HEK293 (cell line): ENCODE results near the gene FAM171A2.

Source experiments
- CTCF ChIA-PET: fragments of 350-600 bp; formaldehyde crosslinking; extraction: SDS; loops from one replicate; lab custom pipeline; 2021; ENCODE audit warnings: antibody characterized with exemption; lab: Yijun Ruan, JAX
- POLR2A ChIA-PET: fragments of 300-600 bp; formaldehyde crosslinking; extraction: SDS; loops from one replicate; lab custom pipeline; 2020; ENCODE audit warnings: antibody characterized with exemption, inconsistent platforms; lab: Yijun Ruan, JAX
- H3K27ac ChIP-seq: fragments of 200-500 bp; sonication (Bioruptor generic); 2 replicates; pipeline ENCODE4 v1.5.1; 2014; ENCODE audit warnings: low read depth, low read length, control low read depth, inconsistent platforms; ENCODE audit errors: extremely low read depth
- H3K36me3 ChIP-seq, 2 experiments: fragments of 200-500 bp in 1 of 2; sonication (Bioruptor generic) in 1 of 2; 1 replicate in 1 of 2; 2 replicates in 1 of 2; pipeline ENCODE4 v1.5.1; 2014 to 2017; ENCODE audit warnings: inconsistent platforms in 2 of 2, low read length in 2 of 2; ENCODE audit not compliant: control insufficient read depth in 2 of 2, insufficient read depth in 1 of 2
- H3K4me1 ChIP-seq: fragments of 200-500 bp; sonication (Bioruptor generic); 2 replicates; pipeline ENCODE4 v1.5.1; 2014; ENCODE audit warnings: mild to moderate bottlenecking, low read length, inconsistent platforms; ENCODE audit not compliant: control insufficient read depth, insufficient read depth
- H3K4me3 ChIP-seq: 2 replicates; pipeline ENCODE4 v1.5.1; 2011; ENCODE audit warnings: low read depth, mild to moderate bottlenecking, control low read depth, low read length, moderate library complexity
- H3K9me3 ChIP-seq: fragments of 200-500 bp; sonication (Bioruptor generic); 2 replicates; pipeline ENCODE4 v1.5.1; 2014; ENCODE audit warnings: low read depth, low read length, inconsistent platforms; ENCODE audit not compliant: control insufficient read depth, insufficient read depth
- KLF7 ChIP-seq: fragments of 450-650 bp; formaldehyde crosslinking; IDR thresholded peaks from 2 replicates; pipeline ENCODE4 v1.5.1; 2016; ENCODE audit warnings: missing biosample characterization, missing genetic modification characterization, borderline replicate concordance
- MZF1 ChIP-seq: fragments of 450-650 bp; formaldehyde crosslinking; IDR thresholded peaks from 2 replicates; pipeline ENCODE4 v1.5.1; 2017; ENCODE audit warnings: missing biosample characterization, missing genetic modification characterization, borderline replicate concordance
- ZBTB1 ChIP-seq: fragments of 450-650 bp; formaldehyde crosslinking; IDR thresholded peaks from 2 replicates; pipeline ENCODE4 v1.5.1; 2016; ENCODE audit warnings: missing biosample characterization, missing genetic modification characterization
- ZFP41 ChIP-seq: fragments of 450-650 bp; formaldehyde crosslinking; IDR thresholded peaks from 2 replicates; pipeline ENCODE4 v1.5.1; 2016; ENCODE audit warnings: missing biosample characterization, missing genetic modification characterization, borderline replicate concordance
- ZNF155 ChIP-seq: fragments of 450-650 bp; formaldehyde crosslinking; IDR thresholded peaks from 2 replicates; pipeline ENCODE4 v1.5.1; 2016; ENCODE audit warnings: missing biosample characterization, missing genetic modification characterization
- ZNF19 ChIP-seq: fragments of 450-650 bp; formaldehyde crosslinking; IDR thresholded peaks from 2 replicates; pipeline ENCODE4; 2016; ENCODE audit warnings: missing biosample characterization, missing genetic modification characterization, low read depth
- ZNF211 ChIP-seq: fragments of 450-650 bp; formaldehyde crosslinking; IDR thresholded peaks from 2 replicates; pipeline ENCODE4 v1.5.1; 2016; ENCODE audit warnings: low read depth, missing biosample characterization, missing genetic modification characterization
- ZNF248 ChIP-seq: fragments of 450-650 bp; formaldehyde crosslinking; IDR thresholded peaks from 2 replicates; pipeline ENCODE4 v1.5.1; 2017; ENCODE audit warnings: missing biosample characterization, missing genetic modification characterization
- ZNF324 ChIP-seq: fragments of 450-650 bp; formaldehyde crosslinking; IDR thresholded peaks from 2 replicates; pipeline ENCODE4 v1.5.1; 2016; ENCODE audit warnings: missing biosample characterization, missing genetic modification characterization
- ZNF473 ChIP-seq: fragments of 450-650 bp; formaldehyde crosslinking; IDR thresholded peaks from 2 replicates; pipeline ENCODE4 v1.5.1; 2017; ENCODE audit warnings: missing biosample characterization, missing genetic modification characterization
- ZNF510 ChIP-seq: fragments of 450-650 bp; formaldehyde crosslinking; IDR thresholded peaks from 2 replicates; pipeline ENCODE4 v1.5.1; 2018; ENCODE audit warnings: mild to moderate bottlenecking, missing genetic modification characterization, missing biosample characterization; ENCODE audit not compliant: insufficient replicate concordance
- ZNF549 ChIP-seq: fragments of 450-650 bp; IDR thresholded peaks from 2 replicates; pipeline ENCODE4 v1.5.1; 2018; ENCODE audit warnings: missing biosample characterization, missing genetic modification characterization, mild to moderate bottlenecking, inconsistent platforms, moderate library complexity
- ZNF629 ChIP-seq: fragments of 450-650 bp; formaldehyde crosslinking; IDR thresholded peaks from 2 replicates; pipeline ENCODE4 v1.5.1; 2017; ENCODE audit warnings: missing biosample characterization, missing genetic modification characterization
- ZNF658 ChIP-seq: fragments of 450-650 bp; formaldehyde crosslinking; IDR thresholded peaks from 2 replicates; pipeline ENCODE4; 2016; ENCODE audit warnings: missing biosample characterization, missing genetic modification characterization
- ZSCAN30 ChIP-seq: fragments of 450-650 bp; IDR thresholded peaks from 2 replicates; pipeline ENCODE4 v1.5.1; 2018; ENCODE audit warnings: missing biosample characterization, mild to moderate bottlenecking, missing genetic modification characterization, moderate library complexity
- TF ChIP-seq, protein P1 (sequence below): fragments of 450-650 bp; IDR thresholded peaks from 2 replicates; pipeline ENCODE4 v1.5.1; 2018; ENCODE audit warnings: missing biosample characterization, mild to moderate bottlenecking, missing genetic modification characterization
- TF ChIP-seq, protein P2 (sequence below): fragments of 450-650 bp; formaldehyde crosslinking; IDR thresholded peaks from 2 replicates; pipeline ENCODE4 v1.5.1; 2016; ENCODE audit warnings: missing biosample characterization, missing genetic modification characterization
- TF ChIP-seq, protein P3 (sequence below): fragments of 450-650 bp; formaldehyde crosslinking; IDR thresholded peaks from 2 replicates; pipeline ENCODE4 v1.5.1; 2016; ENCODE audit warnings: missing biosample characterization, missing genetic modification characterization
- TF ChIP-seq, protein P4 (sequence below): fragments of 450-650 bp; formaldehyde crosslinking; conservative IDR thresholded peaks from 2 replicates; pipeline ENCODE4 v1.5.1; 2016; ENCODE audit warnings: low read depth, missing biosample characterization, missing genetic modification characterization

The FAM171A2 gene

DNA sequence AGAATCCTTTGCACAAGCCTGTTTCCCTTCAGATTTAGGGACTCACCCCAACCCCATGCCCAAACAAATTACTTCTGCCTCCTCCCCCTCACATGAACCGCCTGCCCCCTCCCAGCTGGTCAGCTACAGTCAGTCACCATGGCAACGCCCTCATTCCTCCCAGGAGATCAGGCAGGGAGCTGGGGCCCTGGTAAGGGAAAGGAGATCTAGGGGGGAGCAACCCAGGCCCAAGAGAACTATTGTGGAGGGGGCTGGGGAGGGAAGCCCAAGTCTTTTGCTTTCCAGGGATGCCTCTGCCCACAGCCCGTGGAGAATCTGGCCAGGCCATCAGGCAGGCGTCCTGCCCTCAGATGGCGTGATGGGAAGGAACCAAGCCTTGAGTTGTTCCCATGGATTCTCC is 2.8 kb downstream of the FAM171A2 start (continued):
- TF ChIP-seq ZNF510 (tag by site-specific recombination): no peak

DNA sequence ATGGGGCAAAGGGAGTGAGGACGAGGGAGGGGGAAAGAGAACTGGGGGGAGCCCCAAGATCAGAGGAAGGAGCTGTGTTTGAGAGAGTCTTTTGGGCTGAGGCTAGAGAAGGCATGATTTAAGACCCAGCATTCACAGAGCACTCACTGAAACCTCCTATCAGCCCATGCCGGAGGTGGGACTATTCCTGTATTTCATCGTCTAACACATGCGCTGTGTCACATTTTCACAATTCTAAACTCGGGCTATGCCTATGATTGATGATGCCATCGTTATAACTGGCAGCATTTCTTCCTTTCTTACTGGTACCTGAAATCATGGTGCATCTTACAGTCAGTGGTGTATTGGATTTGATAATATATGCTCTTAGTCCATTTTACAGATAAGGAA is 3.5 kb downstream of the FAM171A2 start:
- Histone ChIP-seq H3K36me3 (peaks cover 0 to 21% of the 10 kb centered on the region in 2 experiments; a peak in 2 of 3 replicates), H3K4me1 (peaks cover 21% of the 10 kb centered on the region), H3K9me3 (no peaks in the 10 kb centered on the region), H3K27ac (no peak overlapping the region), H3K4me3 (no peak overlapping the region)
- ChIA-PET CTCF (interaction anchor here (1.0 to 4.5 kb wide), 4 partner anchors 10 to 312 kb away, joined by 4 to 21 read pairs (median 14); partner anchors contain the start of gene GRN), POLR2A (interaction anchor here (0.8 to 4.7 kb wide), 2 partner anchors 15 to 25 kb away, joined by 3 to 23 read pairs; partner anchors contain the start of gene GRN)
- TF ChIP-seq, protein P1, sequence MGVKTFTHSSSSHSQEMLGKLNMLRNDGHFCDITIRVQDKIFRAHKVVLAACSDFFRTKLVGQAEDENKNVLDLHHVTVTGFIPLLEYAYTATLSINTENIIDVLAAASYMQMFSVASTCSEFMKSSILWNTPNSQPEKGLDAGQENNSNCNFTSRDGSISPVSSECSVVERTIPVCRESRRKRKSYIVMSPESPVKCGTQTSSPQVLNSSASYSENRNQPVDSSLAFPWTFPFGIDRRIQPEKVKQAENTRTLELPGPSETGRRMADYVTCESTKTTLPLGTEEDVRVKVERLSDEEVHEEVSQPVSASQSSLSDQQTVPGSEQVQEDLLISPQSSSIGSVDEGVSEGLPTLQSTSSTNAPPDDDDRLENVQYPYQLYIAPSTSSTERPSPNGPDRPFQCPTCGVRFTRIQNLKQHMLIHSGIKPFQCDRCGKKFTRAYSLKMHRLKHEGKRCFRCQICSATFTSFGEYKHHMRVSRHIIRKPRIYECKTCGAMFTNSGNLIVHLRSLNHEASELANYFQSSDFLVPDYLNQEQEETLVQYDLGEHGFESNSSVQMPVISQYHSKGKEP (tag by site-specific recombination): no peak
- TF ChIP-seq KLF7 (tag by site-specific recombination) (no peak), ZNF155 (tag by site-specific recombination) (no peak), ZSCAN30 (tag by site-specific recombination) (no peak), ZNF549 (no peak), ZNF629 (tag by site-specific recombination) (no peak), ZNF473 (tag by site-specific recombination) (no peak), ZFP41 (tag by site-specific recombination) (no peak), ZNF19 (tag by site-specific recombination) (no peak), ZNF248 (no peak), ZNF510 (tag by site-specific recombination) (no peak), ZNF324 (tag by site-specific recombination) (no peak), ZNF211 (tag by site-specific recombination) (no peak), ZNF658 (tag by site-specific recombination) (no peak), ZBTB1 (tag by site-specific recombination) (no peak), MZF1 (no peak)
- TF ChIP-seq, protein P2, sequence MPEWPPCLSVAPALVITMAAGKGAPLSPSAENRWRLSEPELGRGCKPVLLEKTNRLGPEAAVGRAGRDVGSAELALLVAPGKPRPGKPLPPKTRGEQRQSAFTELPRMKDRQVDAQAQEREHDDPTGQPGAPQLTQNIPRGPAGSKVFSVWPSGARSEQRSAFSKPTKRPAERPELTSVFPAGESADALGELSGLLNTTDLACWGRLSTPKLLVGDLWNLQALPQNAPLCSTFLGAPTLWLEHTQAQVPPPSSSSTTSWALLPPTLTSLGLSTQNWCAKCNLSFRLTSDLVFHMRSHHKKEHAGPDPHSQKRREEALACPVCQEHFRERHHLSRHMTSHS (tag by site-specific recombination): no peak
- TF ChIP-seq, protein P3, sequence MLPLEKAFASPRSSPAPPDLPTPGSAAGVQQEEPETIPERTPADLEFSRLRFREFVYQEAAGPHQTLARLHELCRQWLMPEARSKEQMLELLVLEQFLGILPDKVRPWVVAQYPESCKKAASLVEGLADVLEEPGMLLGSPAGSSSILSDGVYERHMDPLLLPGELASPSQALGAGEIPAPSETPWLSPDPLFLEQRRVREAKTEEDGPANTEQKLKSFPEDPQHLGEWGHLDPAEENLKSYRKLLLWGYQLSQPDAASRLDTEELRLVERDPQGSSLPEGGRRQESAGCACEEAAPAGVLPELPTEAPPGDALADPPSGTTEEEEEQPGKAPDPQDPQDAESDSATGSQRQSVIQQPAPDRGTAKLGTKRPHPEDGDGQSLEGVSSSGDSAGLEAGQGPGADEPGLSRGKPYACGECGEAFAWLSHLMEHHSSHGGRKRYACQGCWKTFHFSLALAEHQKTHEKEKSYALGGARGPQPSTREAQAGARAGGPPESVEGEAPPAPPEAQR (tag by site-specific recombination): no peak
- TF ChIP-seq, protein P4, sequence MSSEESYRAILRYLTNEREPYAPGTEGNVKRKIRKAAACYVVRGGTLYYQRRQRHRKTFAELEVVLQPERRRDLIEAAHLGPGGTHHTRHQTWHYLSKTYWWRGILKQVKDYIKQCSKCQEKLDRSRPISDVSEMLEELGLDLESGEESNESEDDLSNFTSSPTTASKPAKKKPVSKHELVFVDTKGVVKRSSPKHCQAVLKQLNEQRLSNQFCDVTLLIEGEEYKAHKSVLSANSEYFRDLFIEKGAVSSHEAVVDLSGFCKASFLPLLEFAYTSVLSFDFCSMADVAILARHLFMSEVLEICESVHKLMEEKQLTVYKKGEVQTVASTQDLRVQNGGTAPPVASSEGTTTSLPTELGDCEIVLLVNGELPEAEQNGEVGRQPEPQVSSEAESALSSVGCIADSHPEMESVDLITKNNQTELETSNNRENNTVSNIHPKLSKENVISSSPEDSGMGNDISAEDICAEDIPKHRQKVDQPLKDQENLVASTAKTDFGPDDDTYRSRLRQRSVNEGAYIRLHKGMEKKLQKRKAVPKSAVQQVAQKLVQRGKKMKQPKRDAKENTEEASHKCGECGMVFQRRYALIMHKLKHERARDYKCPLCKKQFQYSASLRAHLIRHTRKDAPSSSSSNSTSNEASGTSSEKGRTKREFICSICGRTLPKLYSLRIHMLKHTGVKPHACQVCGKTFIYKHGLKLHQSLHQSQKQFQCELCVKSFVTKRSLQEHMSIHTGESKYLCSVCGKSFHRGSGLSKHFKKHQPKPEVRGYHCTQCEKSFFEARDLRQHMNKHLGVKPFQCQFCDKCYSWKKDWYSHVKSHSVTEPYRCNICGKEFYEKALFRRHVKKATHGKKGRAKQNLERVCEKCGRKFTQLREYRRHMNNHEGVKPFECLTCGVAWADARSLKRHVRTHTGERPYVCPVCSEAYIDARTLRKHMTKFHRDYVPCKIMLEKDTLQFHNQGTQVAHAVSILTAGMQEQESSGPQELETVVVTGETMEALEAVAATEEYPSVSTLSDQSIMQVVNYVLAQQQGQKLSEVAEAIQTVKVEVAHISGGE: no peak
